Measurements from ENCODE around the gene MTRF1L.

DNA sequence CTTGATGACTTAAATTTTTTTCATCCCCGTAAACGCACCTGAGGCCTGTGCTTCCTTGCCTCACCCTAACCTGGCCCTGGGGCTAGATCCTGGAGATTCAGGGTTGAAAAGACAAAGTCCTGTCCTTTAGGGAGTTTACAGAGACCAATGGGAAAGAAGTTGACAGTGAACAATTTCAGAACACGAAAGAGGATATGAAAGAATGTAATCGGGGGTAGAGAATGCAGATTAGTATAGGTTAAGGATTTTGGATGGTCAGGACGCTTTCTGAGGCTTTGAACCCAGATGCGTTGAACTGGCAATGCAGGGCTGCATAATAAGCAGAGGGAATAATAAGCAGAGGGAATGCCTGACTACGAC lies 18.0 kb downstream of the MTRF1L start:
- TF ChIP-seq, protein P1, sequence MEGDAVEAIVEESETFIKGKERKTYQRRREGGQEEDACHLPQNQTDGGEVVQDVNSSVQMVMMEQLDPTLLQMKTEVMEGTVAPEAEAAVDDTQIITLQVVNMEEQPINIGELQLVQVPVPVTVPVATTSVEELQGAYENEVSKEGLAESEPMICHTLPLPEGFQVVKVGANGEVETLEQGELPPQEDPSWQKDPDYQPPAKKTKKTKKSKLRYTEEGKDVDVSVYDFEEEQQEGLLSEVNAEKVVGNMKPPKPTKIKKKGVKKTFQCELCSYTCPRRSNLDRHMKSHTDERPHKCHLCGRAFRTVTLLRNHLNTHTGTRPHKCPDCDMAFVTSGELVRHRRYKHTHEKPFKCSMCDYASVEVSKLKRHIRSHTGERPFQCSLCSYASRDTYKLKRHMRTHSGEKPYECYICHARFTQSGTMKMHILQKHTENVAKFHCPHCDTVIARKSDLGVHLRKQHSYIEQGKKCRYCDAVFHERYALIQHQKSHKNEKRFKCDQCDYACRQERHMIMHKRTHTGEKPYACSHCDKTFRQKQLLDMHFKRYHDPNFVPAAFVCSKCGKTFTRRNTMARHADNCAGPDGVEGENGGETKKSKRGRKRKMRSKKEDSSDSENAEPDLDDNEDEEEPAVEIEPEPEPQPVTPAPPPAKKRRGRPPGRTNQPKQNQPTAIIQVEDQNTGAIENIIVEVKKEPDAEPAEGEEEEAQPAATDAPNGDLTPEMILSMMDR (IDR thresholded peaks at IDR 0.05) = no peak
- no peak for TF ChIP-seq ZFX (IDR thresholded peaks at IDR 0.05; ENCODE audit: borderline replicate concordance)

Measured in 22Rv1 (cell line).